T-cell (primary cell): ENCODE measurements around the gene CHAD. TPM values are rescaled to one million over a fixed set of nuclear protein-coding genes. Genes with fewer than 3 reads are reported as not detected.

Source experiments
- ATAC-seq, 4 experiments: fragments of 200-7000 bp in 3 of 4; fragments of 150-1000 bp in 1 of 4; cut with Tn5 transposase; replicated peaks in 1 of 4; 1 replicate in 3 of 4; 2 replicates in 1 of 4; pipeline ENCODE4 v1.10.0; 2021; ENCODE audit warnings: moderate library complexity in 3 of 4, mild to moderate bottlenecking in 2 of 4, moderate number of reproducible peaks in 1 of 4
- CTCF ChIA-PET, 2 donors: fragments of 300-600 bp; sonication (Branson Sonifier 250); formaldehyde crosslinking; loops; one replicate each; lab custom pipeline; 2022; ENCODE audit warnings: antibody characterized with exemption in 2 of 2; lab: Charles Lee
- POLR2A ChIA-PET, 2 donors: fragments of 300-600 bp; sonication (Branson Sonifier 250); formaldehyde crosslinking; loops; one replicate each; lab custom pipeline; 2022; ENCODE audit warnings: antibody characterized with exemption in 2 of 2; lab: Charles Lee
- DNase-seq, 35 experiments: peaks; one replicate each; pipeline versions ENCODE4 v3.0.0 to v3.0.0-alpha.2; 2013 to 2023
- H3K27ac ChIP-seq: one replicate; pipeline ENCODE4 v1.5.1; 2013; ENCODE audit warnings: low read length
- H3K27me3 ChIP-seq, 2 experiments: replicated peaks in 1 of 2; 1 replicate in 1 of 2; 2 replicates in 1 of 2; pipeline versions ENCODE4 v1.6.1 to v1.7.0; 2013; ENCODE audit warnings: low read length in 1 of 2, mixed read lengths in 1 of 2; ENCODE audit not compliant: control insufficient read depth in 2 of 2, insufficient read depth in 2 of 2; ENCODE audit errors: extremely low read depth in 1 of 2
- H3K36me3 ChIP-seq, 2 donors: 1 replicate in 1 of 2; 2 replicates in 1 of 2; pipeline versions ENCODE4 v1.6.1 to v1.7.0; 2013; ENCODE audit warnings: low read length in 1 of 2; ENCODE audit not compliant: control insufficient read depth in 2 of 2, insufficient read depth in 1 of 2; ENCODE audit errors: extremely low read depth in 1 of 2
- H3K4me1 ChIP-seq, 2 experiments: 1 replicate in 1 of 2; 2 replicates in 1 of 2; pipeline versions ENCODE4 v1.6.1 to v1.7.0; 2013; ENCODE audit warnings: low read length in 2 of 2, mixed read lengths in 1 of 2; ENCODE audit not compliant: insufficient read depth in 2 of 2, control insufficient read depth in 1 of 2; ENCODE audit errors: extremely low read depth in 1 of 2
- H3K4me3 ChIP-seq, 2 donors: 1 replicate in 1 of 2; 2 replicates in 1 of 2; pipeline versions ENCODE4 v1.5.1 to v1.7.0; 2013; ENCODE audit warnings: mild to moderate bottlenecking in 2 of 2, low read length in 1 of 2, moderate library complexity in 1 of 2; ENCODE audit not compliant: control insufficient read depth in 1 of 2; ENCODE audit errors: extremely low read depth in 1 of 2
- H3K9me3 ChIP-seq: 2 replicates; pipeline ENCODE4 v1.7.0; 2013
- H3K27ac Mint-ChIP-seq, 2 donors: one replicate each; pipeline ENCODE4 v1.8.0; 2020 to 2021; ENCODE audit warnings: mild to moderate bottlenecking in 2 of 2, mixed read lengths in 2 of 2
- H3K27me3 Mint-ChIP-seq, 2 donors: one replicate each; pipeline ENCODE4 v1.8.0; 2021 to 2022; ENCODE audit warnings: mixed read lengths in 2 of 2
- H3K36me3 Mint-ChIP-seq: one replicate; pipeline ENCODE4 v1.8.0; 2021; ENCODE audit warnings: mixed read lengths
- H3K4me1 Mint-ChIP-seq, 3 donors: one replicate each; pipeline ENCODE4 v1.8.0; 2020 to 2022; ENCODE audit warnings: mixed read lengths in 3 of 3, mild to moderate bottlenecking in 1 of 3
- H3K4me3 Mint-ChIP-seq, 3 donors: one replicate each; pipeline ENCODE4 v1.8.0; 2020 to 2022; ENCODE audit warnings: mild to moderate bottlenecking in 3 of 3, mixed read lengths in 3 of 3, moderate library complexity in 3 of 3
- H3K9me3 Mint-ChIP-seq, 3 donors: one replicate each; pipeline ENCODE4 v1.8.0; 2020 to 2022; ENCODE audit warnings: mixed read lengths in 3 of 3
- WGBS: methylation state at CpG from one replicate; pipeline ENCODE4 v1.1.5; 2013; ENCODE audit warnings: missing lambda C conversion rate; ENCODE audit not compliant: insufficient coverage; 5-methylcytosine and 5-hydroxymethylcytosine counted together
- total RNA-seq, 35 experiments: library from RNA in 6 of 35; stranded (reverse) in 6 of 35; fragments of 120-200 nt in 1 of 35; gene quantifications; one replicate each; pipeline versions ENCODE4 v1.2.1 to v1.2.4 and lab custom pipeline; 2013 to 2026

The CHAD gene
- total RNA-seq, 5 donors from 2014 or later (not counting 1 experiment from before 2014, with no cell fraction given) = not detected

DNA sequence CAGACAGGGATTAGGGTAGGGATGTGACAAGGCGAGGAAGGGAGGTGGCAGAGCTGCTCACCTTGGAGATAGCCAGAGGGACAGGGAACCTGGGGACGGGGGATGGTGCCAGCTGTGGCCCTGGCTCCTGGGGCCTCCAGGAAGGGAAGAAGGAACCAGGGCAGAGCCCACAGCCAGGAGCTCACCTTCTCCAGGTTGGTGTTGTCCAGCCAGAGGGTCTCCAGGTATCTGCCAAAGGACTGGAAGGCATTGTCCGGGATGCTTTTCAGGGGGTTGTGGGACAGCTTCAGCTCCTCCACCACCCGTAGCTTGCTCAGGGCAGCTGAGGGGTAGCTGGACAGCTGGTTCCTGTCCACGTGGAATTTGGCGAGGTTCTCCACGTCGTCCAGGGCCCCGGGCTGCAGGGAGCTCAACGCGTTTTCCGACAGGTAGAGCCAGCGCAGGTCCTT is 801 bp downstream of the CHAD start:
- ATAC-seq (no peak), DNase-seq (no peak)
- H3K27me3 Mint-ChIP-seq = peaks cover 17 to 28% of the 10 kb centered on the region in 2 donors
- no peaks in the 10 kb centered on the region for H3K9me3 Mint-ChIP-seq
- CTCF ChIA-PET = interaction anchor here (0.5 to 1.5 kb wide), 2 partner anchors 28 to 36 kb away, joined by 3 read pairs; no protein-coding TSS in a partner anchor
- POLR2A ChIA-PET = no interaction called here
- H3K27me3 ChIP-seq = peaks cover 4 to 69% of the 10 kb centered on the region in 2 experiments
- peaks cover 3 to 27% (median 7%) of the 10 kb centered on the region in 3 donors for H3K4me1 Mint-ChIP-seq
- 79% methylated on average over 13 of the region's 13 CpGs for WGBS
- no peaks in the 10 kb centered on the region for H3K36me3 ChIP-seq
- no peaks in the 10 kb centered on the region for H3K9me3 ChIP-seq
- peaks cover 0 to 28% of the 10 kb centered on the region in 2 experiments for H3K4me1 ChIP-seq
- peak overlapping the region in 2 of 3 donors; percentile 41 to 66 for H3K4me3 Mint-ChIP-seq
- H3K27ac ChIP-seq = no peak overlapping the region
- H3K27ac Mint-ChIP-seq = no peak overlapping the region
- no peak overlapping the region for H3K4me3 ChIP-seq
- H3K36me3 Mint-ChIP-seq = peaks cover 10% of the 10 kb centered on the region

DNA sequence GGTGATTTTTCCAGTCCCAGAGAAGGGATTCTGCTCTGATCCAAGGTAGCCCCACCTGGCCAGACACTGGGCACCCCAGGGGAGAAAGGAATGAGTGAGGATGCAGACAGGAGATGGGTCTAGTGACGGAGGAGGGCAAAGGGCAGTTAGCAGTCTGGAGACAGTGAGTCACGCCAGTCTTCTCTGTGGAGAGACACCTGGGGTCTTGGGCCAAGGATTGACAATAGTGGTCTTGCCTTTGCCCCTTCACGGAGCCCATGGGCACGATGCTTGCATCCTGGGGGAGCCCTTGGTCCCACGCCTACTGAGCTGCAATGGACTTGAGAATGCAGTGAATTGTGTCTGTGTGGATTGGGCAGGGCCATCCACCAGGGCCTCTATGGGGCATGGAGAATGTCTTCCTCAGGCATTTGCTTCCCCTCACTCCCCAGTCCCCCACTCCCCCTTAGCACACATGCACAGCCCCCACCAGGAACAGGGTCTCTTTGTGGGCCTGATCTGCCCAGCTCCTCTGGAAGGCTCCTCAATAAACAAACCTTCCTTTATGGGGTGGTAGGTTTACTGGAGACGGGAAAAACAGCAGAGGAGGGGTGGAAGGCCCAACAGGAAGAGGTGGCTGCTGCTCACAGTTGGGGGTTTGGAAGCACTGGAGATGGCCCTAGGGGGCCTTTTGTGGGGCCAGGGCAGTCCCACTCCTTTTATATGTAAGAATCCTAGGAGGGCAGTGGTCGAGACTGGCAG is 1.4 kb downstream of the CHAD start:
- Mint-ChIP-seq H3K9me3 (no peaks in the 10 kb centered on the region), H3K27ac (no peak overlapping the region), H3K4me3 (peak overlapping the region in 1 of 3 donors; percentile 66), H3K27me3 (peaks cover 17 to 28% of the 10 kb centered on the region in 2 donors), H3K36me3 (peaks cover 5% of the 10 kb centered on the region), H3K4me1 (peaks cover 3 to 27% (median 7%) of the 10 kb centered on the region in 3 donors)
- H3K4me1 ChIP-seq = peaks cover 0 to 28% of the 10 kb centered on the region in 2 experiments
- peaks cover 4 to 70% of the 10 kb centered on the region in 2 experiments for H3K27me3 ChIP-seq
- CTCF ChIA-PET = interaction anchor here in 1 of 2 donors (1.5 kb wide), 1 partner anchor 37 kb away, joined by 3 read pairs; no protein-coding TSS in a partner anchor
- POLR2A ChIA-PET = no interaction called here
- no peaks in the 10 kb centered on the region for H3K9me3 ChIP-seq
- ATAC-seq (no peak), DNase-seq (no peak)
- H3K4me3 ChIP-seq = no peak overlapping the region
- H3K27ac ChIP-seq = no peak overlapping the region
- WGBS = 83% methylated on average over 4 of the region's 7 CpGs
- H3K36me3 ChIP-seq = no peaks in the 10 kb centered on the region

DNA sequence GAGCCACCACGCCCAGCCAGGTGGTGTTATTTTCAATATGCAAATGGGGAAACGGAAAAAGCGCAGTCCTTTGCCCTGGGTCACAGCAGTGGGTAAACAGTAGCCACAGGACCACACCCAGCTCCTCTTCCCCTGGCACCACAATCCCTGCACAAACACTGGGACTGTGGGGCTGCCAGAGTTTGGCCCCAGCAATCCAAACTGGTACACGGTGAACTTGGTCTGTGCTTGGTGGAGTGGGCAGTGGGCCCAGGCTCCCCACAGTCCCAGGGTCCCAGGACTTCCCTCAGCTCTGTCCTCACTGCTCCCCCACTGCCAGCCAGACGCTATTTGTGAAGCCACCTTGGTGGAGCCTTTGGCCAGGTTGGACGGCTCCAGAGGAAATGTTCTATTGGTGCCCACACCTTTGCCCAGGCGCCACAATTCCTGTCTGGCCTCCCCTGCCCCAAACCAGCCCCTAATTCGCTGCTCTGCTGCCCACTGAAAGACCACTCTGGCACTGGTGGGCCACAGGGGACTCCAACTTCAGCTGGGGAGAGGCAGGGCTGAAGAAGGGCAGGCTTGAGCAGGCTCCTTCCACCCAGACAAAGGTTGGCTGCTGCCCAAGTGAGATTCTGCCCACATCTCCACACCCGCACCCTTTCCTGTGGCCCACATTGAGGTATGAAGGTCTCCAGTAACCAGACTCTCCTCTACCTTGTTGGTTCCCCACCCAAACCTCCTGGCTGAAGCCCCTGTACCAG is 2.1 kb downstream of the CHAD start:
- 69% methylated on average over 4 of the region's 9 CpGs for WGBS
- ATAC-seq = no peak
- H3K27me3 Mint-ChIP-seq = peaks cover 17 to 28% of the 10 kb centered on the region in 2 donors
- no peak overlapping the region for H3K27ac ChIP-seq
- POLR2A ChIA-PET = no interaction called here
- no peak overlapping the region for H3K27ac Mint-ChIP-seq
- no peaks in the 10 kb centered on the region for H3K9me3 Mint-ChIP-seq
- H3K27me3 ChIP-seq = peaks cover 4 to 69% of the 10 kb centered on the region in 2 experiments
- no peak for DNase-seq
- peaks cover 0 to 28% of the 10 kb centered on the region in 2 experiments for H3K4me1 ChIP-seq
- H3K36me3 ChIP-seq = no peaks in the 10 kb centered on the region
- H3K4me3 ChIP-seq = no peak overlapping the region
- peaks cover 3 to 27% (median 7%) of the 10 kb centered on the region in 3 donors for H3K4me1 Mint-ChIP-seq
- H3K36me3 Mint-ChIP-seq = peaks cover 4% of the 10 kb centered on the region
- CTCF ChIA-PET = no interaction called here
- no peaks in the 10 kb centered on the region for H3K9me3 ChIP-seq
- no peak overlapping the region for H3K4me3 Mint-ChIP-seq

DNA sequence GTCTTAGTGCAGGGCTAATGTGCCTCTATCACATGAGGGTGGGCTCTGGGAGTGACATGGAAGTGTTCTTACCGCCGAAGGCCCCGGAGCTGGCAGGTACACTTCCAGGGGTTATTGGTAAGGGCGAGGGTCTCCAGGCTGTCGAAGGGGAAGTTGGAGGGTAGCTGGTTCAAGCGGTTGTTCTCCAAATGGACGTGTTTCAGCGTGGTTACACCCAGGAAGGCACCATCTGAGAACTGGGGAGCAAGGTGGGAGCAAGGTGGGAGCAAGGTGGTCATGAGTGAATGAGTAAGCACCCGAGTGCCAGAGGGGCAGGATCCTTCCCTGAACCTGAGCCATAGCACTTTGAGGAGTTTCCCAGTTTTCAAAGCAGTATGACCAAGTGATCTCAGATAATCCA is 3.0 kb downstream of the CHAD start:
- 81% methylated on average over 7 of the region's 9 CpGs for WGBS
- H3K27ac ChIP-seq = no peak overlapping the region
- H3K27me3 Mint-ChIP-seq = peaks cover 14 to 23% of the 10 kb centered on the region in 2 donors
- peaks cover 3 to 27% (median 7%) of the 10 kb centered on the region in 3 donors for H3K4me1 Mint-ChIP-seq
- H3K36me3 Mint-ChIP-seq = peaks cover 5% of the 10 kb centered on the region
- DNase-seq (no peak), ATAC-seq (no peak)
- H3K4me3 ChIP-seq = no peak overlapping the region
- peaks cover 0 to 28% of the 10 kb centered on the region in 2 experiments for H3K4me1 ChIP-seq
- peaks cover 4 to 68% of the 10 kb centered on the region in 2 experiments for H3K27me3 ChIP-seq
- ChIA-PET CTCF (no interaction called here), POLR2A (no interaction called here)
- H3K27ac Mint-ChIP-seq = no peak overlapping the region
- H3K36me3 ChIP-seq = no peaks in the 10 kb centered on the region
- no peak overlapping the region for H3K4me3 Mint-ChIP-seq
- H3K9me3 Mint-ChIP-seq = no peaks in the 10 kb centered on the region
- no peaks in the 10 kb centered on the region for H3K9me3 ChIP-seq

DNA sequence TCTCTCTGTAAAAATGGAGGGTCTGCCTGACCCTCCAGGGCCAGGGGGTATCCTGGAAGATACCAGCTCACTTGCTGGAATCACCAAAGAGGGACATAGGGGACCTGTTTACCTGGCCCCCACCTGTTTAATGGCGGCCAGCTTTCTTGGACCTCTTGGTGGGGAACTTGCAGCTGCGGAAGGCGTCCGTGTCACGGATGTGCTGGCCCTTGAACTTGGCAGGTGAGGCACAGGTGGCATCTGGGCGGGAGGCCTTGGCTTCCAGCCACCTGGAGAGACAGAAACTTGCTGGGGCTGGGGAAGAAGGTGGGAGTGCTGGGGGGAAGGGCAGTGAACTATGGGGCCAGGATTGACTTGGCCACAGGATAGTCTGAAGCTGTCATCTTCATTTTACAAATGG is 3.5 kb downstream of the CHAD start:
- 91% methylated on average over 6 of the region's 6 CpGs for WGBS
- Histone ChIP-seq H3K27ac (no peak overlapping the region), H3K4me3 (no peak overlapping the region), H3K4me1 (peaks cover 0 to 28% of the 10 kb centered on the region in 2 experiments), H3K9me3 (no peaks in the 10 kb centered on the region), H3K36me3 (no peaks in the 10 kb centered on the region), H3K27me3 (peaks cover 4 to 67% of the 10 kb centered on the region in 2 experiments)
- ATAC-seq = no peak
- ChIA-PET CTCF (no interaction called here), POLR2A (no interaction called here)
- Mint-ChIP-seq H3K27ac (no peak overlapping the region), H3K4me1 (peaks cover 3 to 26% (median 7%) of the 10 kb centered on the region in 3 donors), H3K9me3 (no peaks in the 10 kb centered on the region), H3K27me3 (peaks cover 14 to 21% of the 10 kb centered on the region in 2 donors), H3K36me3 (peaks cover 5% of the 10 kb centered on the region), H3K4me3 (no peak overlapping the region)
- DNase-seq = no peak

DNA sequence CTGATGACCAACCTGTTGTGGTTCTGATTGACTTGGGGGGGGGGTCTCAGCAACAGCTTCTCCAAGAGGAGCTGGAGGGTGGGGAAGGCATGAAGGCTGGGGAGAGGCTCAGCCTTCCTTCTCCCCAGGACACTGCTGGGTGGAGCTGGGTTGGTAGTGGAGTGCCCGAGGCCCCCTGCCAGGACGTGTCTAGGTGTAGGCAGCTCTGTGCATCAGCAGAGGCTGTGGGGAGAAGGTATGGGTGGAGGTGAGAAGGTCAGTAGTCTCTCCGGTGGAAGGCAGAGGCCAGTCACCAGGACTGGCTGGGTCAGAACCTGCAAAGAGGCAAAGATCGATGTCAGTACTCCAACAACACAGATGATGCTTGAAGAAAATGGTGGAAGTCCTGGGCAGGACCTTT is 3.9 kb downstream of the CHAD start:
- peaks cover 14 to 17% of the 10 kb centered on the region in 2 donors for H3K27me3 Mint-ChIP-seq
- ChIA-PET CTCF (interaction anchor here in 1 of 2 donors (0.5 kb wide), 1 partner anchor 1581 kb away, joined by 3 read pairs; no protein-coding TSS in a partner anchor), POLR2A (no interaction called here)

More for the DNA sequence above, 3.9 kb downstream of the CHAD start:
- Mint-ChIP-seq H3K27ac (no peak overlapping the region), H3K36me3 (peaks cover 5% of the 10 kb centered on the region), H3K4me1 (peaks cover 3 to 26% (median 7%) of the 10 kb centered on the region in 3 donors), H3K9me3 (no peaks in the 10 kb centered on the region), H3K4me3 (no peak overlapping the region)
- Histone ChIP-seq H3K4me1 (peaks cover 0 to 26% of the 10 kb centered on the region in 2 experiments), H3K9me3 (no peaks in the 10 kb centered on the region), H3K36me3 (no peaks in the 10 kb centered on the region), H3K27me3 (peaks cover 4 to 65% of the 10 kb centered on the region in 2 experiments), H3K4me3 (no peak overlapping the region), H3K27ac (no peak overlapping the region)
- ATAC-seq (no peak), DNase-seq (no peak)
- WGBS = 80% methylated on average over 2 of the region's 4 CpGs
